Keratinocyte (primary cell): ENCODE data around the gene HP. TPM values are rescaled to one million over a fixed set of nuclear protein-coding genes. Genes with fewer than 3 reads are reported as not detected.

Source experiments
- DNase-seq: peaks from one replicate; pipeline ENCODE4 v3.0.0-alpha.2; 2011; ENCODE audit warnings: low read depth, missing footprints, low spot score
- FAIRE-seq: peaks from 2 replicates; lab custom pipeline; 2011; peaks lifted over from hg19 to GRCh38; lab: Jason Lieb, UNC
- H2AFZ ChIP-seq: 2 replicates; pipeline ENCODE4 v1.6.0; 2012; ENCODE audit warnings: low read length, control low read depth, inconsistent platforms; ENCODE audit not compliant: control insufficient read depth
- H3K27ac ChIP-seq: 2 replicates; pipeline ENCODE4 v1.5.1; 2011; ENCODE audit warnings: low read length; ENCODE audit not compliant: control insufficient read depth, insufficient read depth
- H3K27me3 ChIP-seq: 3 replicates; pipeline ENCODE4 v1.6.0; 2011; ENCODE audit warnings: low read length; ENCODE audit not compliant: control insufficient read depth, insufficient read depth; ENCODE audit errors: extremely low read depth
- H3K36me3 ChIP-seq, 2 experiments: 2 replicates in 1 of 2; 3 replicates in 1 of 2; pipeline ENCODE4 v1.5.1; 2011; ENCODE audit warnings: low read length in 2 of 2, mild to moderate bottlenecking in 1 of 2; ENCODE audit not compliant: control insufficient read depth in 2 of 2, insufficient read depth in 2 of 2; ENCODE audit errors: extremely low read depth in 1 of 2
- H3K4me1 ChIP-seq: 3 replicates; pipeline ENCODE4 v1.5.1; 2011; ENCODE audit warnings: low read length; ENCODE audit not compliant: control insufficient read depth, insufficient read depth; ENCODE audit errors: extremely low read depth
- H3K4me2 ChIP-seq: 3 replicates; pipeline ENCODE4 v1.6.0; 2011; ENCODE audit warnings: low read depth, low read length; ENCODE audit not compliant: control insufficient read depth, insufficient read depth; ENCODE audit errors: extremely low read depth
- H3K4me3 ChIP-seq, 3 experiments: fragments of 200-600 bp in 1 of 3; sonication (generic) in 1 of 3; 2 replicates in 2 of 3; 3 replicates in 1 of 3; pipeline ENCODE4 v1.5.1; 2011 to 2016; ENCODE audit warnings: low read length in 3 of 3, mild to moderate bottlenecking in 3 of 3, control low read depth in 2 of 3, inconsistent platforms in 1 of 3, low read depth in 1 of 3, mixed read lengths in 1 of 3, mixed run types in 1 of 3, moderate library complexity in 1 of 3; ENCODE audit not compliant: control insufficient read depth in 2 of 3, insufficient read depth in 2 of 3; ENCODE audit errors: extremely low read depth in 1 of 3
- H3K79me2 ChIP-seq: 2 replicates; pipeline ENCODE4 v1.6.0; 2012; ENCODE audit warnings: low read length; ENCODE audit not compliant: control insufficient read depth, insufficient read depth
- H3K9ac ChIP-seq: 3 replicates; pipeline ENCODE4 v1.6.0; 2011; ENCODE audit warnings: low read length; ENCODE audit not compliant: control insufficient read depth, insufficient read depth; ENCODE audit errors: extremely low read depth
- H3K9me1 ChIP-seq: 3 replicates; pipeline ENCODE4 v1.6.0; 2011; ENCODE audit warnings: low read length; ENCODE audit not compliant: control insufficient read depth, insufficient read depth; ENCODE audit errors: extremely low read depth
- H3K9me3 ChIP-seq: 2 replicates; pipeline ENCODE4 v1.5.1; 2012; ENCODE audit warnings: low read depth, low read length; ENCODE audit not compliant: control insufficient read depth
- H4K20me1 ChIP-seq: 3 replicates; pipeline ENCODE4 v1.6.0; 2011; ENCODE audit warnings: low read length; ENCODE audit not compliant: control insufficient read depth, insufficient read depth; ENCODE audit errors: extremely low read depth
- EZH2 ChIP-seq: IDR thresholded peaks from one replicate; pipeline ENCODE4 v1.6.1; 2012; ENCODE audit warnings: inconsistent platforms, mild to moderate bottlenecking, low read length, moderate library complexity
- dilution Hi-C: fragments of 300-500 bp; cut with MboI; formaldehyde crosslinking; loops from one replicate; pipeline ENCODE4 v1.7.0; 2020; ENCODE audit warnings: low sequenced_read_pairs; ENCODE audit not compliant: extremely low pct_ligation_motif_present
- polyA plus RNA-seq, 5 experiments: library from polyadenylated mRNA; depleted of rRNA in 3 of 5; stranded (reverse) in 3 of 5; stranded (forward) in 1 of 5; unstranded in 1 of 5; fragments of >200 nt; gene quantifications; 1 replicate in 1 of 5; 2 replicates in 3 of 5; 3 replicates in 1 of 5; pipeline versions ENCODE4 v1.2.1 to v1.2.3, GENCODE V29; 2011 to 2012; ENCODE audit warnings: missing spikeins in 2 of 5, low read depth in 1 of 5, low replicate concordance in 1 of 5
- TF ChIP-seq, protein P1 (sequence below), 3 experiments: IDR thresholded peaks in 1 of 3; conservative IDR thresholded peaks in 1 of 3; optimal IDR thresholded peaks in 1 of 3; 2 replicates in 2 of 3; 3 replicates in 1 of 3; pipeline versions ENCODE3 to v1.5.1; 2011; ENCODE audit warnings: low read length in 3 of 3, mild to moderate bottlenecking in 3 of 3, moderate library complexity in 2 of 3, control low read depth in 1 of 3, inconsistent platforms in 1 of 3; ENCODE audit not compliant: insufficient read depth in 2 of 3; ENCODE audit errors: extremely low read depth in 1 of 3

The HP gene
- polyA plus RNA-seq, 1 donor (not counting 4 experiments of a cell fraction or from before 2014, with no cell fraction given): 0.43 TPM

- FAIRE-seq (no peak), DNase-seq (no peak)
- H3K9ac ChIP-seq: no peak overlapping the region
- no peak overlapping the region for H2AFZ ChIP-seq
- no peaks in the 10 kb centered on the region for H3K27me3 ChIP-seq
- no peaks in the 10 kb centered on the region for H3K9me1 ChIP-seq
- no peak for TF ChIP-seq EZH2
- TF ChIP-seq, protein P1, sequence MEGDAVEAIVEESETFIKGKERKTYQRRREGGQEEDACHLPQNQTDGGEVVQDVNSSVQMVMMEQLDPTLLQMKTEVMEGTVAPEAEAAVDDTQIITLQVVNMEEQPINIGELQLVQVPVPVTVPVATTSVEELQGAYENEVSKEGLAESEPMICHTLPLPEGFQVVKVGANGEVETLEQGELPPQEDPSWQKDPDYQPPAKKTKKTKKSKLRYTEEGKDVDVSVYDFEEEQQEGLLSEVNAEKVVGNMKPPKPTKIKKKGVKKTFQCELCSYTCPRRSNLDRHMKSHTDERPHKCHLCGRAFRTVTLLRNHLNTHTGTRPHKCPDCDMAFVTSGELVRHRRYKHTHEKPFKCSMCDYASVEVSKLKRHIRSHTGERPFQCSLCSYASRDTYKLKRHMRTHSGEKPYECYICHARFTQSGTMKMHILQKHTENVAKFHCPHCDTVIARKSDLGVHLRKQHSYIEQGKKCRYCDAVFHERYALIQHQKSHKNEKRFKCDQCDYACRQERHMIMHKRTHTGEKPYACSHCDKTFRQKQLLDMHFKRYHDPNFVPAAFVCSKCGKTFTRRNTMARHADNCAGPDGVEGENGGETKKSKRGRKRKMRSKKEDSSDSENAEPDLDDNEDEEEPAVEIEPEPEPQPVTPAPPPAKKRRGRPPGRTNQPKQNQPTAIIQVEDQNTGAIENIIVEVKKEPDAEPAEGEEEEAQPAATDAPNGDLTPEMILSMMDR (optimal IDR thresholded peaks at IDR 0.05 in 1 of 3, IDR thresholded peaks at IDR 0.05 in 1 of 3, conservative IDR thresholded peaks at IDR 0.05 in 1 of 3; ENCODE audit: extremely low read depth in 1 of 3, insufficient read depth in 2 of 3, low read length in 3 of 3): no peak
- H3K36me3 ChIP-seq: peaks cover 2 to 7% of the 10 kb centered on the region in 2 experiments
- H4K20me1 ChIP-seq: no peaks in the 10 kb centered on the region
- dilution Hi-C loops: no loop called here
- H3K4me1 ChIP-seq: no peaks in the 10 kb centered on the region
- no peak overlapping the region for H3K4me3 ChIP-seq
- no peak overlapping the region for H3K4me2 ChIP-seq
- no peaks in the 10 kb centered on the region for H3K79me2 ChIP-seq
- no peak overlapping the region for H3K27ac ChIP-seq
- H3K9me3 ChIP-seq: no peaks in the 10 kb centered on the region
Measured at GRCh38 chr16:72027669-72028378, 26.5 kb upstream of the HP start.

DNA sequence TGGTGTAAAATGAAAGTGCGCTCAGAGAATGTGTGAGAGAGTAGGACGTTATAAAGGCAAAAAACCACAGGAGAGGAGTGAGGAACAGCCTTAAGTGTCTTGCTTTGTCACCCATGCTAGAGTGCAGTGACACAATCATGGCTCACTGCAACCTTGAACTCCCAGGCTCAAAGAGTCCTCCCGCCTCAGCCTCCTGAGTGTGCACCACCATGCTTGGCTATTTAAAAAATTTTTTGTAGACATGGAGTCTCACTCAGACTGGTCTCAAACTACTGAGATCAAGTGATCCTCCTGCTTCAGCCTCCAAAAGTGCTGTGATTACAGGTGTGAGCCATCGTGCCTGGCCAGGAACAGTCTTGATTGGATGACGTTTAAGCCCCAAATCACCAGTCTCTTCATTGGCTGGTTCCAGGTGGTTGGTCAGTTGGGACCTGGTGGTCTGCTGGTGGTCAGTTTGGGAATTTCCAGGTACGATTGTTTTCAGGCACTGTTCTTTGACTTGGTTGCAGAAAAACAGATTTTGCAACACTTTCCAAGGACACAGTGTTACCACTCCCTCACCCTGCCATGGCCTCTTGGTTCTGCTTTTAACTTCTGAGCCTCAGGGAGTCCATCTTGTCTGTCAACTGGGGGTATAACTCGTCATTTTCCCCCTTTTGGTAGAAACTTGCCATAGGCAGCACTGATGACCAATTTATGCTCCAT, 24.6 kb upstream of the HP start:
- peaks cover 0 to 2% of the 10 kb centered on the region in 2 experiments for H3K36me3 ChIP-seq
- H3K79me2 ChIP-seq: no peaks in the 10 kb centered on the region
- DNase-seq: no peak
- no peak overlapping the region for H3K27ac ChIP-seq
- dilution Hi-C loops: no loop called here
- H3K4me3 ChIP-seq: no peak overlapping the region
- H3K9me3 ChIP-seq: no peaks in the 10 kb centered on the region
- H3K9me1 ChIP-seq: no peaks in the 10 kb centered on the region
- no peak overlapping the region for H2AFZ ChIP-seq
- no peaks in the 10 kb centered on the region for H3K4me1 ChIP-seq
- H3K9ac ChIP-seq: no peak overlapping the region
- no peaks in the 10 kb centered on the region for H4K20me1 ChIP-seq
- no peaks in the 10 kb centered on the region for H3K27me3 ChIP-seq
- FAIRE-seq: no peak
- no peak overlapping the region for H3K4me2 ChIP-seq
- TF ChIP-seq EZH2: no peak
- TF ChIP-seq, protein P1 (optimal IDR thresholded peaks at IDR 0.05 in 1 of 3, IDR thresholded peaks at IDR 0.05 in 1 of 3, conservative IDR thresholded peaks at IDR 0.05 in 1 of 3; ENCODE audit: extremely low read depth in 1 of 3, insufficient read depth in 2 of 3, low read length in 3 of 3): no peak
